C4-2B (cell line): ENCODE data around the gene PHACTR1.

Experiments used
- CTCF ChIP-seq: fragments of 450-650 bp; conservative IDR thresholded peaks from 2 replicates; pipeline ENCODE4 v1.5.1; 2017; ENCODE audit warnings: mild to moderate bottlenecking
- ZFX ChIP-seq: fragments of 450-650 bp; IDR thresholded peaks from 2 replicates; pipeline ENCODE4 v1.6.1; 2017

DNA sequence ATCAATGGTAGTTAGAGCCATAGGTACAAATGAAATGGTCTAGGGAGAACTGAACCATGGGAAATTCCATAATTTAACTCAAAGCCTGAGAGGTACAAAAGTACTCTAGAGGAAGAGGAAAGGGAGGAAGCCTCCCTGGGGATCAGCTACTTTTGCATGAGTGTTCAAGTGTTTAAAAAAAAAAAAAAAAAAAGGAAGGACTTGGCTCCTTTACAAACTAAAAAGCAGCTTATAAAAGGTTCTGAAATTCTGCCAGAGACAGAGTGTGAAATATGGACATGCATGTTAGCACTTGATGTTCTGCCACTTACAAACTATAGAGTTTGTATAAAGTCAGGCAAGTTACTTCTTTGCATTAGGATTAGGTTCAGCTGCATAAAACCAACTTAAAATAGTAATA lies 321.7 kb downstream of the PHACTR1 start:
- TF ChIP-seq CTCF: no peak
- TF ChIP-seq ZFX: no peak
